GM18873 (cell line): Measurements from ENCODE around the gene KIF3B.
"Not testable (repeated sequence)": the region's sequence is repeated elsewhere in the genome, so short reads cannot be mapped to it uniquely, and the experiment has no call there.

ENCODE experiments used
- ATAC-seq: cut with Tn5 transposase; IDR thresholded peaks from one replicate; pipeline ENCODE4 v1.9.1; 2021; ENCODE audit warnings: mild to moderate bottlenecking, moderate library complexity, moderate number of reproducible peaks; ENCODE audit not compliant: unreplicated experiment, low FRiP score

Gene KIF3B

GRCh38 chr20:32325706-32326503 lies 48.5 kb downstream of the KIF3B start:
- no peak for ATAC-seq

DNA sequence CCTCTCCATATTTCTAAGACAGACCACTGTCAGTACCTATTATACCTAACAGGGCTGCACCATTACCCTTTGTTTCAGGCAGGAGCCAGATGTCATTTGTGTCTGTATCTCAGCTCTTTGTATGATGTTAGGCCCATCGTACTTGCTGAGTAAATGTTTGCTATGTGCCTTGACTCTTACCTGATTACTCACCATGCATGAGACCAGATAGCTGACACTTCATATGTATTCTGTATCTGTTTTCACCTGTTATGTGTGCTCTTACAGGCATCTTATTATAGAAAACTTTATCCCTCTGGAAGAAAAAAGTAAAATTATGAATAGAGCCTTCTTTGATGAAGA lies 49.0 kb downstream of the KIF3B start:
- no peak for ATAC-seq

GRCh38 chr20:32327087-32327681 lies 49.7 kb downstream of the KIF3B start:
- ATAC-seq, result no peak

- no peak for ATAC-seq
Measured at GRCh38 chr20:32329817-32330554, 52.5 kb downstream of the KIF3B start.

GRCh38 chr20:32330555-32330897 lies 53.1 kb downstream of the KIF3B start:
- no peak for ATAC-seq

- peak; percentile 2 for ATAC-seq
Measured at GRCh38 chr20:32332614-32333013, 55.2 kb downstream of the KIF3B start.

DNA sequence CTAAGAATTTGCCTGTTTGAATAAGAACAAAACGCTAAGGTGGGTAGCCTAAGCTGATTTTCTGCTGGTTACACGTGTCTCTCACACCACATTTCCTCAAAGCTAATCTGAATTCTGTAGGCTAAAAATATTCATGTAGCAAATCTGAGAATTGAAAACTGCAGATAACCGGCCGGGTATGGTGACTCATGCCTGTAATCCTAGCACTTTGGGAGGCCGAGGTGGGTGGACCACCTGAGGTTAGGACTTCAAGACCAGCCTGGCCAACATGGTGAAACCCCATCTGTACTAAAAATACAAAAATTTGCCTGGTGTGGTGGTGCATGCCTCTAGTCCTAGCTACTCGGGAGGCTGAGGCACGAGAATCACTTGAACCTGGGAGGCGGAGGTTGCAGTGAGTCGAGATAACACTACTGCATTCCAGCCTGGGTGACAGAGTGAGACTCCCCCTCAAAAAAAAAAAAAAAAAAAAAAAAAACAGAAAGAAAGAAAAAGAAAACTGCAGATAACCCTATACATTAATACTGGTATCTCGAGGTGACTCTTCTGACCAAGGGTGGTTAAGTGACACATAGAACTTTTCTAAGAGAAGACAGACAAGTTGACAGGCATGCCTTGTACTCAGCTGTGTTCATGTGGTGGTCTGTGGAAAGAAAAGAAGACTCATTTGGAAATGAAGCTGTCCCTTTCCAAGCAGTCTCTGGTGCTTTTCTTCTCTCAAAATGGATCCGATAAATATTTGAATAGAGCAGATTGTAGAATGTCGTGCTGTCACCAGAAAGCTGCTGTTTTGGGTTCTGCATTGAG lies 55.9 kb downstream of the KIF3B start:
- peak; percentile 52 for ATAC-seq

DNA sequence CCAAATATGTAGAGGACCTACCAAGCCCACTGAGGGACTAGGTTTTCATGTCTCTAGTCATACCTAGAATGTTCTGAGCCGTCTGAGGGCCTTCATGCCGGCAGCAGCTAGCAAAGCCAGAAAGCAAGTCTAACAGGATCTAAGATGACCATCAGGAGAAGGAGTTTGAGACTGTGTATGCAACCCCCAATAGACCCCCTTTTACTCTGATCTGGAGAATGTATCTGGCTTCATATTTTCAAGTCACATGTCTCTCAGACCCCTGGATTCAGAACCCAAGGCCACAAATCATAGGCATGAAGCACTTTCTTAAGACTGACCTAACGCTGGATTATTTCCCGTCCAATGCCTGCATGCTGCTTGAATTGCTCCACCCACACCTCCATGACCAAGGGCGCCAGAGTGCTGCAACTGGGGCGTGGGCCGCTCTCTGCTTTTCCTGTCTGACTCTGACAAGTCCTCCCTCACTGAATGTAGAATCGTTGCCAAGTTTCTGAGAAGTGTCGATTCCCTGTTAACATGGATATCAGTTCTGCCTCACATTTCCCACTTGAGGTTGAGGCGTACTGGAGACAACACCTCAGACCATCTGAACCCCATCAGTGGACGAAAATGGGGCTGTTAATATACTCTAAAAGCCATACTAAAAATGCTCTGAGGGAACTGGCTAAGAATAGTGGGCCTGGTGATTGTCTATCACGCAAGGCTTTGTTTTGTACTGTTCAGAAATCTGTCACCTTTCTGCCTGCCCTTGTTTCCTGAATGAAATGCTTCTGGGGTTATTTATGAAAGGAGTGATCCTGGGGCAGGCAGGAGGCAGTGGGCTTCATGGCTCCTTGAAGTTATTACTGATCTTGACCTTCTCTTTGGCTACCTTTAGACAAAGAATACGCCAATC lies 56.8 kb downstream of the KIF3B start:
- no peak for ATAC-seq

DNA sequence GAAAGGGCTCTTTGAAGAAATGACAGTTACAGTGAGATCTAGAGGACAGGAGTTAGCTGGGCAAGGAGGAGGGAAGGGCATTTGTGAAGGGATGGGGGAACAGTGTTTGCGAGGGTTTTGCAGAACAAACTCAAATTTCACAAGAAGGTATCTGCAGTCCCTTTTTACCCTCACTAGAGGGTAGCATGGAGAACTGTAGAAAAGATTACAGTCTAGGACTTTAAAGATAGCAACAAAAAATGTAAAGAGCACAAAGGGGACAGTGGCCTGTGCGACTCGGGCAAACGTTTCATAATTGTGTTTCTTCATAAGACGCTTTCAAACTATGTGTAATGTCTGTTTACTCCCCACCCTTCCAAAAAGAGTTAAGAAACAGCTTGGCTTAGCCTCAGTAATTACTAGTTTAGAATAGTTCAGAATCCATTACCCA lies 59.5 kb downstream of the KIF3B start:
- ATAC-seq, result no peak

DNA sequence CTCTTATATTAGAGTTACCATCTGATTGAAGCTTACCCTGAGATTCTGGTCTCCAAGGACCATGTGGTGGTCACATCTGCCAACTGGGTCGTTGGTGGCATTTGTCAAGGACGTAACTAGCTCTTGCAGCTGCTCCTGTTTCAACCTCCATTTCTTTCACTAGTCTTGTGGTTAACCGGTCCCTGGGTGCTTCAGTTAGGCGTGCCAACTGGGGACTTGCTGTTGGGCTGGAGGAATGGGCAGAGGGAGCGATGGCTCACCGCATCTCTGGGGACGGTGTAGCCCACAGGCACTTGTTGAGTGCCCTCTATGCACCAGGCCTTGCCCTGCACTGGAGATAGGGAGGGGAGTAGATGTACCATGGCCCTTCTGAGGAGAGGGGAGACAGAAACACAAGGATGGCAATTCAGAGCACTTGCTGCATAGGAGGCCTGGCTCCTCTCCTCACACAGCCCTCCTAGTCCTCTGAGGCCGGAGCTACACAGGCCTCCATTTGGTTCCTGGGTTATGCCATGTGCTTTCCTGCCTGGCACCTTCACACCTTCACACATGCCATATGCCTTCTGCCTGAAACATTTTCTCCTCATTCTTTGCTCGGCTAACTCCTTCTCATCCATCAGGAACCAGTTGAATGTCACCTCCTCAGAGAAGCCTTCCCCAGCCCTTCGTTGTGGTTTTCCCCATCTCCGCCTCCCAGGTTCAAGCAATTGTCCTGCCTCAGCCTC lies 60.6 kb downstream of the KIF3B start:
- no peak for ATAC-seq

- ATAC-seq, result no peak
Measured at GRCh38 chr20:32338665-32339064, 61.2 kb downstream of the KIF3B start.

- no peak for ATAC-seq
Measured at GRCh38 chr20:32339116-32339515, 61.7 kb downstream of the KIF3B start.

- not testable (repeated sequence) for ATAC-seq
Measured at GRCh38 chr20:32341053-32341452, 63.6 kb downstream of the KIF3B start.

GRCh38 chr20:32343439-32343838 lies 66.0 kb downstream of the KIF3B start:
- ATAC-seq, result no peak

GRCh38 chr20:32344835-32345506 lies 67.5 kb downstream of the KIF3B start:
- no peak for ATAC-seq

- no peak for ATAC-seq
Measured at GRCh38 chr20:32348207-32348606, 70.8 kb downstream of the KIF3B start.

DNA sequence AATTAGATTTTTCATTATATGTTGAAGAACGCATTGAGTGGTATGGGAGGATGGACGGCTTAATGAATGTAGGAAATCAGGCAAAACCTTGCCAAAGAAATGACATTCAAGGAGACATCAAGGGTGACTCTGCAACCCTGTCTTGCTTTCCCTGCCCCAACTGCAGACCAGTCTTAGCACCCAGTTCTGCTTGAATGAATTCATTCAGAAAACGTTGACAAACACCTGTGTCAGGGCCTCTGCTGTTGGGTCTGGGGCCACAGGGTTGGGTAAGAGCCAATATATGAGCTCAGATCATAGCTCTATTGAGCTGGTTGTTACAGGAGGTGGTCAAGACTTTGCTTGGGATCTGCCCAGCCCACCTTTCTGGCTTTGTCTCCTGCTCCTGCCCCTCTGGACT lies 73.0 kb downstream of the KIF3B start:
- no peak for ATAC-seq

GRCh38 chr20:32352121-32352720 lies 74.8 kb downstream of the KIF3B start:
- no peak for ATAC-seq
